Thymus (tissue), 11 donors: ENCODE data around the gene EBF3. TPM values are rescaled to one million over a fixed set of nuclear protein-coding genes. Genes with fewer than 3 reads are reported as not detected.

Experiments used
- DNase-seq, 9 donors: peaks; one replicate each; pipeline ENCODE4 v3.0.0-alpha.2; 2013; ENCODE audit warnings: low spot score in 9 of 9, low read depth in 6 of 9, missing footprints in 1 of 9
- H3K27ac ChIP-seq, 2 donors: one replicate each; pipeline ENCODE4 v1.5.1; 2013; ENCODE audit warnings: control low read depth in 1 of 2, low read depth in 1 of 2, low read length in 1 of 2, mild to moderate bottlenecking in 1 of 2, moderate library complexity in 1 of 2
- H3K27me3 ChIP-seq, 2 donors: one replicate each; pipeline ENCODE4 v1.5.1; 2013; ENCODE audit warnings: low read length in 1 of 2; ENCODE audit not compliant: control insufficient read depth in 2 of 2, insufficient read depth in 1 of 2
- H3K36me3 ChIP-seq, 2 donors: one replicate each; pipeline ENCODE4 v1.5.1; 2013; ENCODE audit warnings: low read length in 1 of 2, mild to moderate bottlenecking in 1 of 2, moderate library complexity in 1 of 2; ENCODE audit not compliant: control insufficient read depth in 2 of 2, insufficient read depth in 2 of 2
- H3K4me1 ChIP-seq, 2 donors: one replicate each; pipeline ENCODE4 v1.5.1; 2013; ENCODE audit warnings: low read length in 2 of 2; ENCODE audit not compliant: control insufficient read depth in 2 of 2, insufficient read depth in 2 of 2
- H3K4me3 ChIP-seq, 2 donors: one replicate each; pipeline ENCODE4 v1.5.1; 2013; ENCODE audit warnings: low read length in 2 of 2, control low read depth in 1 of 2, mild to moderate bottlenecking in 1 of 2
- H3K9me3 ChIP-seq, 2 donors: one replicate each; pipeline ENCODE4 v1.5.1; 2013; ENCODE audit warnings: low read length in 1 of 2, mild to moderate bottlenecking in 1 of 2; ENCODE audit not compliant: control insufficient read depth in 2 of 2, insufficient read depth in 1 of 2
- WGBS: extraction: QIAGEN DNeasy Blood & Tissue Kit; methylation state at CpG from one replicate; pipeline ENCODE4 v1.1.7; 2013; 5-methylcytosine and 5-hydroxymethylcytosine counted together
- polyA plus RNA-seq: library from polyadenylated mRNA; stranded (reverse); fragments of 200-250 nt; gene quantifications from one replicate; pipeline ENCODE4 v1.2.3, GENCODE V29; 2013
- total RNA-seq: library from RNA; stranded (reverse); fragments of 120-200 nt; gene quantifications from one replicate; pipeline ENCODE4 v1.2.4, GENCODE V29; 2013
- donor health status: healthy.

The EBF3 gene
- total and polyA plus RNA-seq, 2 donors = 1.5 to 1.9 TPM

GRCh38 chr10:129844216-129844766 lies 119.8 kb downstream of the EBF3 start:
- Histone ChIP-seq H3K9me3 (no peaks in the 10 kb centered on the region), H3K36me3 (no peaks in the 10 kb centered on the region), H3K27ac (no peak overlapping the region), H3K27me3 (no peaks in the 10 kb centered on the region), H3K4me3 (no peak overlapping the region), H3K4me1 (no peaks in the 10 kb centered on the region)
- WGBS = 95% methylated on average over 12 of the region's 12 CpGs
- no peak for DNase-seq

DNA sequence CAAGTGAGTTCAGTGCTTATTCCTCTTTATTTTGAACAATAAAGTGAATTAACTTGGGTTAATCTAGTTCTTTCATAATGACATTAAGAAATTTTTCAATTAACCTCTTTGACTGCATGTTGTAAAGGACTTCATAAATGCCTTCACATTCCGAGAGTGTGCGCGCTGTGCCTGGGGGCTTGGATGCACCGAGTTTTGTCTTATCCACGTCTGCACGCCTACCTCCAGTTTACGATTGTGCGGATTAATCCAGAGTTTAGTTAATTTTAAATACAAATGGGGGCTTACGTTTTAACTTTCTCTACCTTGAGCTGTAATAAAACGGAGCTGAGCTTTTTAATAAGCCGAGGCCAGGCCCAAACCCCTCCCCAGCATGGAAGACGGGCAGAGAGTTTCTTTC lies 120.4 kb downstream of the EBF3 start:
- no peaks in the 10 kb centered on the region for H3K4me1 ChIP-seq
- H3K27ac ChIP-seq = no peak overlapping the region
- no peak overlapping the region for H3K4me3 ChIP-seq
- no peak for DNase-seq
- H3K9me3 ChIP-seq = no peaks in the 10 kb centered on the region
- 97% methylated on average over 12 of the region's 12 CpGs for WGBS
- no peaks in the 10 kb centered on the region for H3K36me3 ChIP-seq
- H3K27me3 ChIP-seq = no peaks in the 10 kb centered on the region

GRCh38 chr10:129843131-129843541 lies 120.9 kb downstream of the EBF3 start:
- DNase-seq = no peak
- WGBS = 96% methylated on average over 22 of the region's 22 CpGs

GRCh38 chr10:129842031-129842430 lies 122.0 kb downstream of the EBF3 start:
- Histone ChIP-seq H3K4me1 (no peaks in the 10 kb centered on the region), H3K27ac (no peak overlapping the region), H3K36me3 (no peaks in the 10 kb centered on the region), H3K27me3 (no peaks in the 10 kb centered on the region), H3K9me3 (no peaks in the 10 kb centered on the region), H3K4me3 (no peak overlapping the region)
- 97% methylated on average over 21 of the region's 21 CpGs for WGBS
- no peak for DNase-seq

More at GRCh38 chr10:129843131-129843541, 120.9 kb downstream of the EBF3 start:
- Histone ChIP-seq H3K36me3 (no peaks in the 10 kb centered on the region), H3K4me3 (no peak overlapping the region), H3K4me1 (no peaks in the 10 kb centered on the region), H3K27me3 (no peaks in the 10 kb centered on the region), H3K9me3 (no peaks in the 10 kb centered on the region), H3K27ac (no peak overlapping the region)

GRCh38 chr10:129841590-129841989 lies 122.5 kb downstream of the EBF3 start:
- Histone ChIP-seq H3K9me3 (no peaks in the 10 kb centered on the region), H3K27me3 (no peaks in the 10 kb centered on the region), H3K27ac (no peak overlapping the region), H3K4me1 (no peaks in the 10 kb centered on the region), H3K4me3 (no peak overlapping the region), H3K36me3 (no peaks in the 10 kb centered on the region)
- 99% methylated on average over 9 of the region's 9 CpGs for WGBS
- no peak for DNase-seq

DNA sequence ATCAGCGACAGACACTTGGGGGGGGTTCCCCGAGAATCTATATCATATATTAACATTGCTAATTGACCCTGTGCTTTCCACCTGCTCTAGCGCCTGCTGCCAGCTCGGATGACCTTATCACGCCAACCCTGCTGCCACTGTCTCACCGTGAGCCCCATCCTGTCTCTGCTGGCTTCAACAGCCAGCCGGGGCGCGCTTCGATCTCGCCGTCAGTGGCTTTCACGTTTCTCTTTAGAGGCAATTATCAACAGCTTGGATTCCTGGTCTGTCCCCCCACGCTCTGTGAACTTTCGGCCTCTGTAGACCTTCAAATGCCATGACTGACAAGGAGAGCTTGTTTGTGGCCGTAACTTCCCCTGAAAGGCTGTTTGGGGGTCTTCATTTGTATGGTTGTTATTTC lies 123.0 kb downstream of the EBF3 start:
- DNase-seq = no peak
- Histone ChIP-seq H3K4me1 (no peaks in the 10 kb centered on the region), H3K27me3 (no peaks in the 10 kb centered on the region), H3K9me3 (no peaks in the 10 kb centered on the region), H3K36me3 (no peaks in the 10 kb centered on the region), H3K4me3 (no peak overlapping the region), H3K27ac (no peak overlapping the region)
- WGBS = 98% methylated on average over 16 of the region's 16 CpGs

DNA sequence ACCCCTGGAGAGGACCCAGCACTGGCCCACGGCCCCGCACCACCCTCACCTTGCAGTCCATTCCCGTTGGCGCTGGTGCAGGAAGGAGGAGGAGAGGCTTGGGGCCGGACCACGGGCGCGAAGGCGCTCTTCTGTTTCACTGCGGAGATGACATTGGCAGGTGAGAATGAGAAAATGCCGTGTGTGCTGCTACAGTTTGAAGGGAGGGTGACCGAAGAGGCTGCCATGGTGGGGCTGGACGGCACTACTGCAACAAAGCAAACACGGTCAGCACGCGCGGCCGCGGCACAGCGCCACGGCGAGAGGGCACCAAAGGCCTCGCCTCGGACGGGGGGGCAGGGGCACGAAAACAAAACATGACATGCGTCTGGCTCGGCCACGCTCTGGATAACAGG lies 123.9 kb downstream of the EBF3 start:
- DNase-seq = no peak
- Histone ChIP-seq H3K27ac (no peak overlapping the region), H3K36me3 (no peaks in the 10 kb centered on the region), H3K27me3 (no peaks in the 10 kb centered on the region), H3K4me1 (no peaks in the 10 kb centered on the region), H3K4me3 (no peak overlapping the region), H3K9me3 (no peaks in the 10 kb centered on the region)
- WGBS = 98% methylated on average over 29 of the region's 29 CpGs

GRCh38 chr10:129839285-129840195 lies 124.5 kb downstream of the EBF3 start:
- WGBS = 96% methylated on average over 27 of the region's 27 CpGs
- Histone ChIP-seq H3K36me3 (no peaks in the 10 kb centered on the region), H3K27ac (no peak overlapping the region), H3K9me3 (no peaks in the 10 kb centered on the region), H3K4me3 (no peak overlapping the region), H3K4me1 (no peaks in the 10 kb centered on the region), H3K27me3 (no peaks in the 10 kb centered on the region)
- no peak for DNase-seq

GRCh38 chr10:129838794-129839193 lies 125.3 kb downstream of the EBF3 start:
- 98% methylated on average over 26 of the region's 26 CpGs for WGBS
- Histone ChIP-seq H3K4me1 (no peaks in the 10 kb centered on the region), H3K9me3 (no peaks in the 10 kb centered on the region), H3K27me3 (no peaks in the 10 kb centered on the region), H3K4me3 (no peak overlapping the region), H3K27ac (no peak overlapping the region), H3K36me3 (no peaks in the 10 kb centered on the region)
- DNase-seq = no peak
